Activated CD4-positive, alpha-beta memory T cell treated with anti-CD3 and anti-CD28 coated beads, Interleukin-2, amount 10 ng/mL, durations not matched to agents 7 days and 5 days (primary cell): ENCODE results near the gene CTBP1. TPM values are rescaled to one million over a fixed set of nuclear protein-coding genes. Genes with fewer than 3 reads are reported as not detected.

Experiments
- CTCF ChIA-PET: fragments of 350-600 bp; sonication (Branson Sonifier 250); formaldehyde crosslinking; loops from one replicate; lab custom pipeline; 2021; ENCODE audit warnings: antibody characterized with exemption, inconsistent platforms; lab: Charles Lee
- POLR2A ChIA-PET: fragments of 350-600 bp; sonication (Branson Sonifier 250); formaldehyde crosslinking; loops from one replicate; lab custom pipeline; 2021; ENCODE audit warnings: antibody characterized with exemption; lab: Charles Lee
- DNase-seq: peaks from one replicate; pipeline ENCODE4 v3.0.0-alpha.2; 2020
- H3K27ac Mint-ChIP-seq: one replicate; pipeline ENCODE4 v1.8.0; 2021; ENCODE audit warnings: mild to moderate bottlenecking, mixed read lengths
- H3K27me3 Mint-ChIP-seq: one replicate; pipeline ENCODE4 v1.8.0; 2021; ENCODE audit warnings: mixed read lengths
- H3K36me3 Mint-ChIP-seq: one replicate; pipeline ENCODE4 v1.8.0; 2021; ENCODE audit warnings: low read depth, mixed read lengths
- H3K4me1 Mint-ChIP-seq: one replicate; pipeline ENCODE4 v1.8.0; 2021; ENCODE audit warnings: mixed read lengths
- H3K4me3 Mint-ChIP-seq: one replicate; pipeline ENCODE4 v1.8.0; 2021; ENCODE audit warnings: mild to moderate bottlenecking, mixed read lengths
- H3K9me3 Mint-ChIP-seq: one replicate; pipeline ENCODE4 v1.8.0; 2021; ENCODE audit warnings: mixed read lengths
- total RNA-seq, 2 experiments: library from RNA; stranded (reverse); gene quantifications; one replicate each; pipeline ENCODE4 v1.2.3, GENCODE V29; 2021

Gene CTBP1
- total RNA-seq, 2 experiments from 2014 or later, result 209 to 221 TPM

DNA sequence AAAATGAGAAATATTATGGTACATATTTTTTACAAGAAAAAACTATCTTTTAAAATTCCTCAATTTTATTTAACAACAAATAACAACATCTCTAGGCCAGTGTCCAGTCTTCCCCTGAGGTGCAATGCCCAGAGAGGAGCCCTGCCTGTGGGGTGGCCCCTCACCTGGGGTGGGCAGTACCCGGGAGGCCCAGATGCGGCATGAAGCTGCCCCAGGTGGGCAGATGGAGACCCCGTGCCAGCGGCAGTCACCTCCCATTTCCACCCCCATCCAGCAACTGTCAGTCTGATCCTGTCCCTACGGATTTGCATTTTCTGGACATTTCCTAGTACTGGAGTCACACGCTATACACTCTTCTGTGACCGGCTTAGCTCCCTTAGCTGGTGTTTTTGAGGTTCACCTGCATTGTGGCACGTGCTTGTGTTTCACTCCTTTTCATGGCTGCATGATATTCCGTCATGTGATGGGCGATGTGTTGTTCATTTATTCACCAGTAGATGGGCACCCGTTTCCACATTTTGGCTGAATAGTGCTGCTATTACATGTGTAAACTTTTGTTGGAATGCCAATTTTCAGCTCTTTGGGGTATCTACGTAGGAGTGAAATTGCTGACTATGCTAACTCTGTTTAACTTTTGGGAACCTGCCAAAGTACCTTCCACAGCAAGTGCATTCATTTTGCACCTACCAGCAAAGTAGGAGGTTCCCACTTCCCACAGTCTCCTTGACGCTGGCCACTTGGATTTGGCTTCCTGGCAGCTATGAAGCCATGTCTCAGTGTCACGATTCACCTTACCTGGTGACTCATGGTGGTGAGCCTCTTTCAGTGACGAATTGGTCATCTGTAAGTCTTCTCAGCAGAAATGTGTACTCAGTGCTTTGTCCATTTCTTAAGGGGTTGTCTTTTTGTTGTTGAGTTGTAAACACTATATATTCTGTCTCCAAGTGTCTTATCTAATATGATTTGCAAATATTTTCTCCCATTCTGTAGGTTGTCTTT is 29.0 kb upstream of the CTBP1 start:
- H3K36me3 Mint-ChIP-seq, result no peaks in the 10 kb centered on the region
- DNase-seq, result no peak
- no peak overlapping the region for H3K4me3 Mint-ChIP-seq
- no peaks in the 10 kb centered on the region for H3K9me3 Mint-ChIP-seq
- no peak overlapping the region for H3K27ac Mint-ChIP-seq
- peaks cover 5% of the 10 kb centered on the region for H3K27me3 Mint-ChIP-seq
- POLR2A ChIA-PET, result interaction anchor here (1.4 to 1.7 kb wide), 2 partner anchors 9 to 11 kb away, joined by 5 read pairs; no protein-coding TSS in a partner anchor
- H3K4me1 Mint-ChIP-seq, result peaks cover 1% of the 10 kb centered on the region
- CTCF ChIA-PET, result interaction anchor here (0.9 to 1.6 kb wide), 4 partner anchors 69 to 147 kb away, joined by 3 to 8 read pairs (median 4); partner anchors contain the start of gene UVSSA

DNA sequence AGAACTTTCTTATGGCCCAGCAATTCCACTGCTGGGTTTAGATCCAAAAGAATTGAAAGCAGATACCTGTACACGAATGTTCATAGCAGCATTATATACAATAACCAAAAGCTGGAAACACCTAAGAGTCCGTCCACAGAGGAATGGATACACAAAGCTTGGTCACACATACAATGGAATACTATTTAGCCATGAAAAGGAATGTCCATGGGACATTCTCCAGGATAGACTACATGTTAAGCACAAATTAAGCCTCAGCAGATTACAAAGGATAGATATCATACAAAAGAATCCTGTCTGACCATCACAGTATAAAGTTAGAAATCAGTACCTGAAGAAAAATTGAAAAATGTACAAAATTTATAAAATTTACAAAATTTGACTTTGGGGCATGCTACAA is 28.1 kb upstream of the CTBP1 start:
- Mint-ChIP-seq H3K4me3 (no peak overlapping the region), H3K27me3 (peaks cover 5% of the 10 kb centered on the region), H3K9me3 (no peaks in the 10 kb centered on the region), H3K27ac (no peak overlapping the region), H3K36me3 (no peaks in the 10 kb centered on the region), H3K4me1 (peaks cover 1% of the 10 kb centered on the region)
- DNase-seq, result no peak
- ChIA-PET CTCF (interaction anchor here (1.6 kb wide), 1 partner anchor 75 kb away, joined by 8 read pairs; no protein-coding TSS in a partner anchor), POLR2A (interaction anchor here (1.4 kb wide), 1 partner anchor 8 kb away, joined by 5 read pairs; no protein-coding TSS in a partner anchor)

DNA sequence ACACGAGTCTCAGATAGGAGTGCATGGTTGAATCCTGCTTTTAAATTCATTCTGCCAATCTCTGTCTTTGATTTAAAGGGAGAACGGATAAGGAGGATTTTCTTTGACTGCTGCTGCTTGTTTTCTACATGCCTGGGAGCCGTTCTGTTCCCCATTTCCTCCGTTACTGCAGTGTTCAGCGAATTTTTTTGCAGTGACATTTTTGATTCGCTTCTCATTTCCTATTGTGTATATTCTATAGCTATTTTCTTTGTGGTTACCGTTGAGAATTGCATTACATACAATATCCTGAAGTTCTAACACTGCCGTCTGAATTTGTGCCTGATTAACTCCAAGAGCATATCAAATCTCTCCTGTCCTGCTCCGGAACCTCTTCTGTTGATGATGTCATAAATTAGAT is 25.9 kb upstream of the CTBP1 start:
- Mint-ChIP-seq H3K9me3 (no peaks in the 10 kb centered on the region), H3K4me3 (no peak overlapping the region), H3K4me1 (peaks cover 1% of the 10 kb centered on the region), H3K36me3 (peaks cover 6% of the 10 kb centered on the region), H3K27me3 (peaks cover 5% of the 10 kb centered on the region), H3K27ac (no peak overlapping the region)
- POLR2A ChIA-PET, result no interaction called here
- DNase-seq, result no peak
- CTCF ChIA-PET, result no interaction called here

DNA sequence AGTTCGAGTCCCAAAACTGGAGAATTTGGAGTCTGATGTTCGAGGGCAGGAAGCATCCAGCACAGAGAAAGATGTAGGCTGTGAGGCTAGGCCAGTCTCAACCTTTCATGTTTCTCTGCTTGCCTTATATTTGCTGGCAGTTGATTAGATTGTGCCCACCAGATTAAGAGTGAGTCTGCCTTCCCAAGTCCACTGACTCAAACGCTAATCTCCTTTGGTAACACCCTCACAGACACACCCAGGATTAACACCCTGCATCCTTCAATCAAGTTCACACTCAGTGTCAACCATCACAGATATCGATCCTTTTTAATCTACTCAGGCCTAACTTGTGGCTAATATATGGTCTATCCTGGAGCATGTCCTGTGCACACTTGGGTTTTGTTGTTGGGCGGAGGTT is 22.8 kb upstream of the CTBP1 start:
- Mint-ChIP-seq H3K27ac (no peak overlapping the region), H3K36me3 (peaks cover 11% of the 10 kb centered on the region), H3K9me3 (peaks cover 6% of the 10 kb centered on the region), H3K27me3 (no peaks in the 10 kb centered on the region), H3K4me1 (peaks cover 10% of the 10 kb centered on the region), H3K4me3 (no peak overlapping the region)
- ChIA-PET CTCF (no interaction called here), POLR2A (no interaction called here)
- no peak for DNase-seq

DNA sequence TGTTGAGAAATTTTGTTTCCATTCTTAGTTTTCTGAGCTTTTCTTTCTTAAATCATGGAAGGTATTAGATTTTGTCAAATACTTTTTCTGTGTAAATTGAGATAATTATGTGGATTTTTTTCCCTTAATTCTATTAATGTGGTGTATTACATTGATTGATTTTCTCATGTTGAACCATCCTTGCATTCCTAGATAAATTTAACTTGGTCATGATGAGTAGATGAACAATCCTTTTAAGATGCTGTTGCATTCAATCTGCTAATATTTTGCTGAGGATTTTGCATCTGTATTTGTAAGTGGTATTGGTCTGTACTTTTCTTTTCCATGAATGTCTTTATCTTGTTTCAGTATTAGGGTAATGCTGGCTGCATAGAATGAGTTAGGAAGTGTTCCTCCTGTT is 20.3 kb upstream of the CTBP1 start:
- ChIA-PET CTCF (interaction anchor here (1.1 to 6.2 kb wide), 11 partner anchors 12 to 527 kb away, joined by 3 to 63 read pairs (median 11); partner anchors contain the start of genes CTBP1, MAEA and UVSSA), POLR2A (interaction anchor here (1.0 to 5.7 kb wide), 7 partner anchors 9 to 132 kb away, joined by 3 to 115 read pairs (median 5); partner anchors contain the start of genes CTBP1 and MAEA)
- peaks cover 18% of the 10 kb centered on the region for H3K36me3 Mint-ChIP-seq
- no peak overlapping the region for H3K4me3 Mint-ChIP-seq
- H3K27me3 Mint-ChIP-seq, result no peaks in the 10 kb centered on the region
- H3K4me1 Mint-ChIP-seq, result peaks cover 17% of the 10 kb centered on the region
- DNase-seq, result no peak
- H3K27ac Mint-ChIP-seq, result no peak overlapping the region
- H3K9me3 Mint-ChIP-seq, result peaks cover 12% of the 10 kb centered on the region

DNA sequence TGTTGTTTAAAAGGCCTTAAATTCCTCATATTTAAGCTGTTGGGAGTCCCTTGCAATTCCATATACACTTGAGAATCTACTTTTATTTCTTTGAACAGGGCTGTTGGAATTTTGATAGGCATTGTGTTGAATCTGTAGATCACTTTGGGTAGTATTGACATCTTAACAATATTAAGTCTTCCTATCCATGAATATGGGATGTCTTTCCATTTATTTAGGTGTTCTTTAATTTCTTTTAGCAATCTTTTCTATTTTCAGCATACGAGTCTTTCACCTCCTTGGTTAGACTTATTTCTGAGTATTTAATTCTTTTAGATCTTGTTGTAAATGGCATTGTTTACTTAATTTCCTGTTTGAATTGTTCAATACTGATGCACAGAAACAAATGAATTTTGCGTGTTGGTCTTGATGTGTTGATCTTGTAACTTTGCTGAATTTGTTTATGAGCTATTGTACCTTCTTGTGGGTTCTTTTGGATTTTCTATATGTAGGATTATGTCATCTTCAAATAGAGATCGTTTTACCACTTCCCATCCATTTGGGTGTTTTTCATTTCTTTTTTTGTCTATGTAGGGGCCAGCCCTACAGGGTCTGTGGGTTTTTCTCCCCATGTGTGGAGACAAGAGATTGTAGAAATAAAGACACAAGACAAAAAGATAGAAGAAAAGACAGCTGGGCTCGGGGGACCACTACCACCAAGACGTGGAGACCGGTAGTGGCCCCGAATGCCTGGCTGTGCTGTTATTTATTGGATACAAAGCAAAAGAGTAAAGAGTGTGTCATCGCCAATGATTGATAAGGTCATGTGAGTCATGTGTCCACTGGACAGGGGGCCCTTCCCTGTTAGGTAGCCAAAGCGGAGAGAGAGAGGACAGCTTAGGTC is 18.2 kb upstream of the CTBP1 start:
- H3K4me1 Mint-ChIP-seq, result peaks cover 21% of the 10 kb centered on the region
- ChIA-PET CTCF (interaction anchor here (0.7 to 6.2 kb wide), 17 partner anchors 10 to 143 kb away, joined by 3 to 63 read pairs (median 8); partner anchors contain the start of genes CTBP1, MAEA and UVSSA), POLR2A (interaction anchor here (0.8 to 5.7 kb wide), 11 partner anchors 16 to 593 kb away, joined by 3 to 115 read pairs (median 6); partner anchors contain the start of genes ATP5ME, CTBP1, MAEA and MYL5)

DNA sequence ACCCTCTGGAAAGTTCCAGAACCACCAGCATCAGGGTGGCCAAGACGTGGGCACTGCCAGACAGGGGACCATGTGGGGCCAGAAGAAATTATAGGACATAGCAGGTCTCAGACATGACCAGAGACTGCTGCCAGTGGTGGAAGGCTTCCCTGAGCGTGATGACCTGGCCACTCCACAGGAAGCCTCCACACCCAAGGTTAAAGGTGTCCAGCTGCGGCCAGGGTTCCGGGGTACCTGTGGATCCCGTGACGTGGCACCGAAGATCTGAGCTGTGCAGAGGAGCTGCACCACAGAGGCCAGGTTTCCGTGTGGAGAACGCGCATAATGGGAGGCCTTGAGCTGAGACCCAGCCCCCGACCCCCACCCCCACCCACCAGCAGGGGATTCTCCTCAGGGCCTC is 16.4 kb upstream of the CTBP1 start:
- Mint-ChIP-seq H3K27ac (no peak overlapping the region), H3K4me1 (peaks cover 32% of the 10 kb centered on the region), H3K36me3 (peaks cover 12% of the 10 kb centered on the region), H3K27me3 (no peaks in the 10 kb centered on the region), H3K9me3 (peaks cover 12% of the 10 kb centered on the region), H3K4me3 (no peak overlapping the region)
- DNase-seq, result no peak
- POLR2A ChIA-PET, result interaction anchor here (3.8 to 5.7 kb wide), 2 partner anchors 14 to 25 kb away, joined by 25 to 115 read pairs; partner anchors contain the start of genes CTBP1 and MAEA
- CTCF ChIA-PET, result interaction anchor here (5.3 to 6.2 kb wide), 2 partner anchors 14 to 135 kb away, joined by 54 to 63 read pairs; partner anchors contain the start of gene CTBP1

More for the DNA sequence above, 18.2 kb upstream of the CTBP1 start:
- Mint-ChIP-seq H3K27me3 (no peaks in the 10 kb centered on the region), H3K36me3 (peaks cover 18% of the 10 kb centered on the region), H3K27ac (peak overlapping the region; percentile 80), H3K9me3 (peaks cover 12% of the 10 kb centered on the region), H3K4me3 (peak overlapping the region; percentile 65)
- DNase-seq, result no peak

DNA sequence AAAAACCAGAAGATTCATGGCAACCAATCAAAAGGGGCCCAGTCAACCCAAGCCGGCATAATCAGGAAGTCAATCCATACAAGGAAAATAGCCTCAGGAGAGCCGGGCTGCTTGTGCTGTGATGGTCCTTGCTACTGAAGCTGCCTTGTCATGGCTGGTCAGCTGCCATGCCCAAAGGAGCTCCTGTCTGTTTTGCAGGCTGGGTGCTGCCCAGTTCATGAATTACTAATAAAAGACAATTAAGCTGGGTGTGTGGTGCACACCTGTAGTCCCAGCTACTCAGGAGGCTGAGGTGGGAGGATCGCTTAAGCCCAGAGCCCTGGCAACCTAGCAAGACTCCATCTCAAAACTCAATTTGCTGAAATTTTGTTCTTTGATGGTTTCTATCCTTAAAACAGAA is 16.0 kb upstream of the CTBP1 start:
- peaks cover 36% of the 10 kb centered on the region for H3K4me1 Mint-ChIP-seq
- no peak overlapping the region for H3K4me3 Mint-ChIP-seq
- no peak for DNase-seq
- ChIA-PET POLR2A (interaction anchor here (5.7 kb wide), 1 partner anchor 14 kb away, joined by 115 read pairs; the partner anchor contains the start of gene CTBP1), CTCF (interaction anchor here (0.8 to 6.2 kb wide), 2 partner anchors 14 to 134 kb away, joined by 3 to 63 read pairs; partner anchors contain the start of gene CTBP1)
- H3K36me3 Mint-ChIP-seq, result peaks cover 12% of the 10 kb centered on the region
- no peaks in the 10 kb centered on the region for H3K27me3 Mint-ChIP-seq
- H3K27ac Mint-ChIP-seq, result no peak overlapping the region
- H3K9me3 Mint-ChIP-seq, result peaks cover 12% of the 10 kb centered on the region

DNA sequence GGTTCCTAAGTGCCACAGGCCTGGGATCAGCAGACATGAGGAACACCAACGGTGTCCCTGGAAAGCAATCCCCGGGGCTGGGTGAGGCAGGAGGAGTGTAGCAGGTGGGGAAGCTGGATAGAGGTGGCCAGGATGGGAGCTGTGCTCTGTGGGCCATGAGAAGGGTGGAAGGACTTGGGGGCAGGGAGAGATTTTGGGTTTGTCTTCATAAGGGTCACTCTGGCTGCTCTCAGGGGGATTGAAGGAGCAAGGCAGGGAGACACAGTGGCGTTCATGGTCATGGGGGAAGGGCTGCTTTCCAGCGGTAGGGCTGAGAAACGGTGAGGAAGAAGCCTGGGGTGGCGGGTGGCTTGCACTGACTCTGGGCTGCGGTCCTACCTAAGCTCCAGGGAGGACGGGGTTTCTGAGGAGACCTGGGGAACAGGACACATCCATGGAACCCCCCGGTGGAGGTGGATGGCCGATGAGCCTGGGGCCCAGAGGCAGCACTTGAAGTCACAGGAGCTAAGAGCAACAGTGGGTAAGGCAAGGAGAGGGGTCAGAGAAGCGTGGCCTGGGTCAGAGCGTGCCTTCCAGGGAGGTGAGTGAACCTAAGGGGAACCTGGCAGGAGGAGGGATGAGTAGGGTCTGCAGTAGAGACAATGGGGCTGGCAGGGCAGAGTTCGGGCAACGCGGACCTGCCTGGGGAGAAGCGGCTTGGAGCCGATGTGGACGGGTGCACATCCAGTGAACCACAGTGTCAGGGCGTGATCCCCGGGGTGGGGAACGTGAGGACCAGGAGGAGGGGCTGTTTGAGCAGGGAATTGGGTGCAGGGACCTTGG is 12.4 kb upstream of the CTBP1 start:
- DNase-seq, result no peak
- Mint-ChIP-seq H3K27me3 (no peaks in the 10 kb centered on the region), H3K27ac (no peak overlapping the region), H3K9me3 (peaks cover 16% of the 10 kb centered on the region), H3K4me3 (no peak overlapping the region), H3K36me3 (peaks cover 18% of the 10 kb centered on the region), H3K4me1 (peaks cover 32% of the 10 kb centered on the region)
- ChIA-PET CTCF (no interaction called here), POLR2A (interaction anchor here (6.8 kb wide), 1 partner anchor 12 kb away, joined by 52 read pairs; the partner anchor contains the start of gene CTBP1)

DNA sequence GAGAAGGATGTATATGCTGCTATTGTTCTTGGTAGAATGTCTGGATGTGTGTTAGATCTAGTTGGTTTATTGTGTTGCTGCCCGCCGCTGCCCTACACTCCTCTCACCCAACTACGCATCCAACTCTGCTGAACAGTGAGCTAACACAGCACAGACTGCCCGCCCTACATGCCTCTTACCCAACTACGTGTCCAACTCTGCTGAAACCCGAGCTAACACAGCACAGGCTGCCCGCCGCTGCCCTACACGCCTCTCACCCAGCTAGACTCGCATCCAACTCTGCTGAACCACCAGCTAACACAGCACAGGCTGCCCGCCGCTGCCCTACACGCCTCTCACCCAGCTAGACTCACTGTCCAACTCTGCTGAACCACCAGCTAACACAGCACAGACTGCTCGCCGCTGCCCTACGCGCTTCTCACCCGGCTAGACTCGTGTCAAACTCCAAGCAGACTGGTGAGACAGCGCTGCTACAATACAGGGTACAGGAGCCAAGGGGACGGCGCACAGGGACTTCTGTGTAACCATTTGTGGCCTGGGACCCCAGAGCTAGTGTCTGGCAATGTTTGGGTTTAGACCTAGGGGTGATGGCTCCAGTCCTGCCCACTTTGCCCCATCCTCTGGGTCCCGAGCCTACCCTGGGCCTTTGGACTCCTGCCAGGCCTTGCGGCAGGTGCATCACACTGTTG is 11.6 kb upstream of the CTBP1 start:
- no peak for DNase-seq

More for the DNA sequence above, 11.6 kb upstream of the CTBP1 start:
- Mint-ChIP-seq H3K27me3 (no peaks in the 10 kb centered on the region), H3K27ac (peak overlapping the region; percentile 73), H3K9me3 (peaks cover 11% of the 10 kb centered on the region), H3K4me1 (peaks cover 35% of the 10 kb centered on the region), H3K4me3 (no peak overlapping the region), H3K36me3 (peaks cover 16% of the 10 kb centered on the region)
- ChIA-PET POLR2A (interaction anchor here (1.4 to 6.8 kb wide), 2 partner anchors 11 to 58 kb away, joined by 3 to 52 read pairs; partner anchors contain the start of gene CTBP1), CTCF (interaction anchor here (1.5 kb wide), 1 partner anchor 10 kb away, joined by 5 read pairs; no protein-coding TSS in a partner anchor)
